Neutrophil (primary cell): ENCODE measurements around the gene LRFN3.
"Not testable (repeated sequence)": the region's sequence is repeated elsewhere in the genome, so short reads cannot be mapped to it uniquely, and the experiment has no call there.

Experiments
- H3K27ac ChIP-seq: fragments of 200-600 bp; sonication (generic); 2 replicates; pipeline ENCODE4 v1.5.1; 2016; ENCODE audit warnings: mild to moderate bottlenecking, moderate library complexity
- H3K27me3 ChIP-seq: fragments of 200-600 bp; sonication (generic); 2 replicates; pipeline ENCODE4 v1.6.0; 2016; ENCODE audit warnings: mild to moderate bottlenecking
- H3K36me3 ChIP-seq: fragments of 200-600 bp; sonication (generic); 2 replicates; pipeline ENCODE4 v1.5.1; 2017
- H3K4me1 ChIP-seq, 2 experiments: fragments of 200-600 bp in 1 of 2; sonication (generic) in 1 of 2; 1 replicate in 1 of 2; 2 replicates in 1 of 2; pipeline versions ENCODE4 v1.5.1 to v1.6.1; 2013 to 2016; ENCODE audit warnings: low read depth in 1 of 2, low read length in 1 of 2, mild to moderate bottlenecking in 1 of 2, moderate library complexity in 1 of 2; ENCODE audit not compliant: control insufficient read depth in 1 of 2, insufficient read depth in 1 of 2
- H3K4me3 ChIP-seq, 2 experiments: fragments of 200-600 bp in 1 of 2; sonication (generic) in 1 of 2; 1 replicate in 1 of 2; 2 replicates in 1 of 2; pipeline ENCODE4 v1.5.1; 2013 to 2016; ENCODE audit warnings: low read depth in 1 of 2, low read length in 1 of 2, mild to moderate bottlenecking in 1 of 2, moderate library complexity in 1 of 2
- H3K9me3 ChIP-seq: fragments of 200-600 bp; sonication (generic); 2 replicates; pipeline ENCODE4 v1.5.1; 2016
- CTCF ChIP-seq: fragments of 200-600 bp; sonication (generic); IDR thresholded peaks from 2 replicates; pipeline ENCODE4 v1.5.1; 2016; ENCODE audit warnings: antibody characterized with exemption

Gene LRFN3

GRCh38 chr19:35908973-35909683 lies 27.0 kb upstream of the LRFN3 start:
- Histone ChIP-seq H3K27ac (peak overlapping the region; percentile 100), H3K4me3 (peak overlapping the region; percentile 87 to 93), H3K36me3 (peaks cover 32% of the 10 kb centered on the region), H3K4me1 (peaks cover 84 to 95% of the 10 kb centered on the region in 2 experiments), H3K9me3 (no peaks in the 10 kb centered on the region), H3K27me3 (no peaks in the 10 kb centered on the region)
- peak; percentile 36 for TF ChIP-seq CTCF

- Histone ChIP-seq H3K27ac (peak overlapping the region; percentile 100), H3K4me3 (peak overlapping the region; percentile 87 to 93), H3K27me3 (no peaks in the 10 kb centered on the region), H3K9me3 (no peaks in the 10 kb centered on the region), H3K36me3 (peaks cover 27% of the 10 kb centered on the region), H3K4me1 (peaks cover 84 to 95% of the 10 kb centered on the region in 2 experiments)
- TF ChIP-seq CTCF, result peak; percentile 13
Observed at GRCh38 chr19:35909684-35910035, 26.5 kb upstream of the LRFN3 start.

GRCh38 chr19:35910355-35910754 lies 25.8 kb upstream of the LRFN3 start:
- H3K9me3 ChIP-seq, H3K27me3 ChIP-seq: not testable (repeated sequence)
- Histone ChIP-seq H3K27ac (peak overlapping the region; percentile 100), H3K36me3 (peaks cover 21% of the 10 kb centered on the region), H3K4me1 (peaks cover 85 to 95% of the 10 kb centered on the region in 2 experiments), H3K4me3 (peak overlapping the region in 1 of 2 experiments; percentile 87)

GRCh38 chr19:35911173-35911572 lies 25.0 kb upstream of the LRFN3 start:
- peak; percentile 24 for TF ChIP-seq CTCF
- H3K27ac ChIP-seq, result peak overlapping the region; percentile 100
- peaks cover 87 to 94% of the 10 kb centered on the region in 2 experiments for H3K4me1 ChIP-seq
- peak overlapping the region in 1 of 2 experiments; percentile 18 for H3K4me3 ChIP-seq
- no peaks in the 10 kb centered on the region for H3K9me3 ChIP-seq
- H3K36me3 ChIP-seq, result peaks cover 15% of the 10 kb centered on the region
- H3K27me3 ChIP-seq, result no peaks in the 10 kb centered on the region

GRCh38 chr19:35911790-35912189 lies 24.4 kb upstream of the LRFN3 start:
- Histone ChIP-seq H3K4me3 (peak overlapping the region in 1 of 2 experiments; percentile 18), H3K4me1 (peaks cover 89 to 94% of the 10 kb centered on the region in 2 experiments), H3K27ac (peak overlapping the region; percentile 100), H3K9me3 (no peaks in the 10 kb centered on the region), H3K27me3 (no peaks in the 10 kb centered on the region), H3K36me3 (peaks cover 9% of the 10 kb centered on the region)
- no peak for TF ChIP-seq CTCF

- peak overlapping the region; percentile 100 for H3K27ac ChIP-seq
Observed at GRCh38 chr19:35913589-35913988, 22.6 kb upstream of the LRFN3 start.

More at GRCh38 chr19:35913589-35913988, 22.6 kb upstream of the LRFN3 start:
- TF ChIP-seq CTCF, result no peak
- Histone ChIP-seq H3K36me3 (no peaks in the 10 kb centered on the region), H3K4me1 (peaks cover 81 to 82% of the 10 kb centered on the region in 2 experiments), H3K9me3 (no peaks in the 10 kb centered on the region), H3K4me3 (no peak overlapping the region), H3K27me3 (no peaks in the 10 kb centered on the region)
